HG03135 (cell line): Measurements from ENCODE around the gene PROSER3.

ENCODE experiments used
- ATAC-seq: cut with Tn5 transposase; IDR thresholded peaks from one replicate; pipeline ENCODE4 v1.9.1; 2021; ENCODE audit warnings: mild to moderate bottlenecking, moderate library complexity; ENCODE audit not compliant: unreplicated experiment

Gene PROSER3

DNA sequence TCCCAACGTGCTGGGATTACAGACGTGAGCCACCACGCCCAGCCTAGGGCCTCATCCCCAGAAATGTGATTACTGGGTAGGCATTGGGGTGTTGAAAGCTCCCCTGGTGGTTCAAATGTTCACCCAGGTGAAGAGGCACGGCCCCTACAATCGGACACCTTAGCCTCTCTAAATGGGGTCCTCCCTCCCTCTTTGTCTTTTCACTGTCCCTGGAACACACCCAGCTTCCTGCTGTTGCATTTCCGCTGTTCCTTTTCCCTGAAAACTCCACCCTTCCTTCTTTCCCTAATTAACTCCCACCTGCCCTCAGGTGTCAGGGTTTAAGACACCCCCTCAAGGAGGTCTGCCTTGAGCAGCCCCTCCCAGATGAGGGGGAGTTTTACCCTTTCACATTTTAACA, 58.3 kb downstream of the PROSER3 start:
- ATAC-seq, result no peak

DNA sequence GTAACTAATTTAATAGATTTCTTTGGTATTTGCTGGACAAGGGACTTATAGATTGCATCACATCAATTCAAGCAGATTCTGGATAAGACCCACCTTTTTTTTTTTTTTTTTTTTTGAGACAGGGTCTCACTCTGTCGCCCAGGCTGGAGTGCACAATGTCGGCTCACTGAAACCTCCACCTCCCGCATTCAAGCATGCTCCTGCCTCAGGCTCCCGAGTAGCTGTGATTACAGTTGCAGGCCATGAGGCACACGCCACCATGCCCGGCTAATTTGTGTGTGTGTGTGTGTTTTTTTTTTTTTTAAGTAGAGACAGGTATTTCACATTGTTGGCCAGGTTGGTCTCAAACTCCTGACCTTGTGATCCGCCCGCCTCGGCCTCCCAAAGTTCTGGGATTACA, 58.9 kb downstream of the PROSER3 start:
- no peak for ATAC-seq

DNA sequence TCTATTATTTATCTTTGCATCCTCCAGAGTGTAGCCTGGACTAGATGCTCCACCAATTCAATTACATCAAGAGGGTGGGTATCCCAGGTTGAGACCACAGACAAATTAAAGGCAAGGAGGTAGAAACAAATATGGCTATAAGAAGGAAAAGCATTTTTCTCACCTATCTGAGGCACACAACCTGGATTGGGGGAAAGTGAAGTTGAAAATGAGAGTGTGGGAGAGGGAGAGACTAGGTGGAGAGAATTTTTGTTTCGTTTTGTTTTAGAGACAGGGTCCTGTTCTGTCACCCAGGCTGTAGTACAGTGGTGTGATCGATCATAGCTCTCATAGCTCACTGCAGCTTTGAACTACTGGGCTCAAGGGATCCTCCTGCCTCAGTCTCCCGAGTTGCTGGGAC, 60.5 kb downstream of the PROSER3 start:
- no peak for ATAC-seq
